Ammon's horn (tissue), 1 donor: ENCODE measurements around the gene TAF12.
A peak's percentile ranks its signal among the peaks of the same experiment; 100 is the strongest.
"Not testable (repeated sequence)": the region's sequence is repeated elsewhere in the genome, so short reads cannot be mapped to it uniquely, and the experiment has no call there.

Experiments
- DNase-seq: peaks from one replicate; pipeline ENCODE4 v3.0.0-alpha.2; 2016; ENCODE audit warnings: low spot score

TAF12 gene, protein sequence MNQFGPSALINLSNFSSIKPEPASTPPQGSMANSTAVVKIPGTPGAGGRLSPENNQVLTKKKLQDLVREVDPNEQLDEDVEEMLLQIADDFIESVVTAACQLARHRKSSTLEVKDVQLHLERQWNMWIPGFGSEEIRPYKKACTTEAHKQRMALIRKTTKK

DNA sequence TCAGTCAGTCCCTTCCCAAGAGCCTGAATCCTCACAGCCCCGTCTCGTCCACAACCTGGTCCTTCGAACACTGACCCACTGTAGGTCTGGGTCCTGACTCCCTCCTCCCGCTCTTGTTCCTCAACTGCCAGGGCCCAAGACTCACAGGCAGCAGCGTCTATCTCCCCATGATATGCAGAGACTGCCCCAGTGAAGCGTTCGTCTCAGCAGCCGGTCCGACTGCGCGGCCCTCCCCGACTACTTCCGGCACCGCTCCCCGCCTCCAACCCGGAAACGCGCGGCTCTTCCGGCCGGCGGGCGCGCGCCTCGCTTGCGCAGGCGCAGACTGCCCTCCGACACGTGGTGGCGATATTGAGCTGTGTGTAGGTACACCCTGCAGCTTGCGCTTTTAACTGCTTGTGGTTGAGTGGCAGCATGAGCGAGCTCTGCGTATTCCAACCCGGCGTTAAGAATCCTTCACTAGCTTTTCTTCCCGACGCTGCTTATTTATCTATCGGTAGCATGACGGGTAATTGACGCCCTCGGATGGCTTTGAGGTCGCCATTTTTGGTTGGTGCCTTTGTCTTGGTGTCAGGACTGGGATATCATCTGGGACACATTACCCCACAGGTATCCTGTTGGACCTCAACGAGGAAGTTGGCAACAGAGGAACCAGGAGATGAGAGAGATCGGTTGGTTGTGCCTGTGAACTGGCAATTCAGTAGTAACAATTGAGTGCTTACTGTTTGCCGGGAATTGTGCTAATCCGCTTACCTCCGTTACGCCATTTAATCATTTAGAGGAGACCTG lies at the start of gene TAF12:
Gene TAF12, minus strand, starts transcription at position 221 of the 789 bp plus-strand sequence. CDS start 20,986 bp downstream, outside the sequence.
- DNase-seq = peak; percentile 94

DNA sequence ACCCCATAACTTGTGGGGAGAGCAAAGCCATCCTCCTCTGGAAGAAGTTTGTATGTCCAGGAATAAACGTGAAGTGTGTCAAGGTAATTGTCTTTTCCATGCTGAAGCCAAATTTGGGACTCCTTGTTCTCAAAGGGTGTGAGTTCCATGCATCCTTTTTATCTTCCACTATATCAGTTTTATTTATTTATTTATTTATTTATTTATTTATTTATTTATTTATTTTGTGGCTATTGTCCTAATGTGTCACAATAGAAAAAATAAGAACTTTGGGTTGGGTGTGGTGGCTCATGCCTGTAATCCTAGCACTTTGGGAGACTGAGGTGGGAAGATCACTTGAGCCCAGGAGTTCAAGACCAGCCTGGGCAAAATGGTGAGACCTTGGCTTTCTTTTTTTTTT lies 48.8 kb upstream of the TAF12 start:
- not testable (repeated sequence) for DNase-seq

DNA sequence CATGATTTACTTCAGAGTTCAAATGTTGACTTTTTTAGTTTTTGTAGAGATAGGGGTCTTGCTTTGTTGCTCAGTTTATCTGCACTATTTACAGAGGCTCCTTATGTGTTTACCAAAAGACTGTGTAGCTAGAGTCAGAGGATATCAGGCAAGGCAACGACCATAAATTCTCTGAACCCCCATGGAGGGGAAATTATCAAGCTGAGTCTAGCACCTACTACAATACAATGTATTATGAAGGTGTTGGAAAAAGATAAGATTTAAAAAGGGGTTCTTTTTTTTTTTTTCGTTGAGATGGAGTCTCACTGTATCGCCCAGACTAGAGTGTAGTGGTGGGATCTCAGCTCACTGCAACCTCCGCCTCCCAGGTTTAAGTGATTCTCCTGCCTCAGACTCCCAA lies 42.1 kb upstream of the TAF12 start:
- no peak for DNase-seq

DNA sequence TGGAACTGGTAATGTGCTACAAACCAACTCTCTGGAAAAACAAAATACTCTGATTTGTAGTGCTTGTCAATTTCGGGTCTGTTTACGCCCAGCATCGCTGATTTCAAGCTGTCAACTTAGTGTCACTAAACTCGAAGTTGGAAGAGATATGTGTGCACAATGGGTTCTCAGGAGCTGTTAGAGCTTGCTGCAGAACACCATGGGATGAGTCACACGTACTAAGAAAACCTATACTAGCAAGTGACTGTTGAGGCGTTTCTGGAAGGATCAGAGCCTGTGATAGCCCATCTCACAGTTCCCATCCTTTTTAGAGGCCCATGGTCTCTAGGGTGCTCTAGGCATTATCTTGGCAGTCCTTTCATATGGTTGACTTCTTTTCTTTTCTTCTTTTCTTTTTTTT lies 40.0 kb upstream of the TAF12 start:
- DNase-seq = peak; percentile 11

DNA sequence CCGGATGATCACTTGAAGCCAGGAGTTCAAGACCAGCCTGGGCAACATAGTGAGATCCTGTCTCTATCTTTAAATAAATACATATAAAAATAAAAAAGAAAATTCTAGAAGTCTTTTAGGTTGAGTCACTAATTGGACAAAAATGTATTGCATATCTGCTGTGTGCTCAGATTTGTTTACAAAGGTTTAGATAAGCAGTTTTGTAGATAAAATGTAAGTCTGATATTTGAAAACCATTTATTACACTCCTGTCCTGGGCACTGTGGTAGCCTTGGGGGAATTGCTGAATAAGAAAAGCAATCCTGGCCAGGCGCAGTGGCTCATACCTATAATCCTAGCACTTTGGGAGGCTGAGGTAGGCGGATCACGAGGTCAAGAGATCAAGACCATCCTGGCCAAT lies 37.3 kb upstream of the TAF12 start:
- DNase-seq = no peak

GRCh38 chr1:28675924-28676257 lies 33.0 kb upstream of the TAF12 start:
- no peak for DNase-seq

GRCh38 chr1:28672971-28673370 lies 30.1 kb upstream of the TAF12 start:
- DNase-seq = not testable (repeated sequence)

GRCh38 chr1:28671254-28671780 lies 28.4 kb upstream of the TAF12 start:
- DNase-seq = no peak

DNA sequence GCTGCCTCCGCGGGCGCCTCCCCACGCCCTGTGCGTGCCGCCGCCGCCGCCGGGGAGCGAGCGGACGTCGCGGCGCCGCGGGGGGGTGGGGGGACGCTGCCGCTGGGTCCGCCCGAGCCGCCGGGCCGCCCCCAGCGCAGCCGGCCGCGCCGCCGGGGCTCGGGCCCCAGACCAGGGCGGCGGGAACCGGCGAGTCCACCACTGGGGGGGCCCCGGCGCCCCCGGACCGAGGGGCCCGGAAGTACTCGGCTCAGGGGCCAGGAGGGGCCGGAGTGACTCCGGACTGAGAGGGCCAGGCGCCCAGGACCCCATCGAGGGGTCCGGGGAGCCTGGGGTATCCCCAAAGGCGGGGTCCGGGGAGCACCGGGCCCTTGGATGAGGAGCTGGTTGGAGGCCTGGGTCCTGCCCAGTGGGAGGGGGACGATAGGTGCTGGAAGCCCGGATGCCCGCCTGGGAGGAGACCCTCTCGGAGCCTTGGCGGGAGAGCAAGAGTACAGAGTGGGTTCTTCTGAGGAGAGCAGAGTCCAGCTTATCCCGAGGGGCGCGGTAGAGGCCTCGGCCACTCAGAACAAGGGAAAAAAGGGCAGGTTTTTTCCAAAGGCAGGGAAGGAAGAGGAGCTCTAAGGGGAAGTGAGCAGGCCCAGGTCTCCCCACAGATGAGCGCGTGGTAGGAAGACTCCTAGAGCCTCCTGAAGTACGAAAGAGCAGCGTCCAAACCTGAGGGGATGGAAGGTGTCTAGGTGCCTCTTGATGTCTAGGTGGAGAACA lies 26.3 kb upstream of the TAF12 start:
- DNase-seq = peak; percentile 21

DNA sequence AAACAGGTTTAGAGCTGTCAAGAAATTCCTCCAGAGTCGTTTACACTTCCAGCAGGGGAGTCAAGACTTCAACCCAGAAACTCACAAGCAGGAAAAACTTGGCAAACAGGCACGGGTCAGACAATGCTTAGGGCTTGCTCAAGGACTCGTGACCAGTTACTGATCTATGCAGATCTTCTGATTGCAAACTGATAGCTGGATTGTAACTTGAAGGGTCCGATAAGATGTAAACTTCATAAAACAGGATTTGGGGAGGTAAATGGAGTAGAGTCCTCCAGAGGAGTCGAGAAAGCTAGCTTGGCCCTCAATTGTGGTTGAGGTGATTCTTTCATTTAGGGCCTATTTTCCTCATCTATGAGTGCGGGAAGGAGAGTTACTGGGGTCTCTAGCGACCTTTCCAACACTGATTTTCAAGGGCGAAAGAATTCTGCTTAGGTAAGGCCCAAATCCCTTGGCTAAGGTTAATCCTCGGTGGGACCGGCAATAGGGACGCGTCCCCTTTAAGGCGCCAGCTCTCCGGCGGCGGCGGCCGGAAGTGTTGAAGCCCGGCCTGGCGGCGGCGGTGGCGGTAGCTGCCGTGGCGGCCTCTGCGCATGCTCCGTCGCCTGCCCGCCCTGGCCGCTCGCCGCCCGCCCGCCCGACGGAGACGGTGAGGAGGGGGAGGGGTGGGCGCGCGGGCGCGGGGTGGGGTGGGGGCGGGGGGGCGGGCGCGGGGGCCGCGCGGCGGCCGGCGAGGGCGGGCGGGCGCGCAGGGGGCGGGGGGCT lies 25.5 kb upstream of the TAF12 start, which contains the start of gene GMEB1:
Gene GMEB1, plus strand, starts transcription at position 594 of the 765 bp plus-strand sequence. CDS start 14,829 bp downstream, outside the sequence.
- peak; percentile 89 for DNase-seq

- no peak for DNase-seq
Measured at GRCh38 chr1:28666806-28667205, 23.9 kb upstream of the TAF12 start.

- peak; percentile 28 for DNase-seq
Measured at GRCh38 chr1:28663871-28664470, 21.1 kb upstream of the TAF12 start.

GRCh38 chr1:28656335-28656734 lies 13.5 kb upstream of the TAF12 start:
- DNase-seq = no peak

GRCh38 chr1:28655448-28656311 lies 12.8 kb upstream of the TAF12 start:
- not testable (repeated sequence) for DNase-seq

- DNase-seq = not testable (repeated sequence)
Measured at GRCh38 chr1:28653870-28654269, 11.0 kb upstream of the TAF12 start.

GRCh38 chr1:28653063-28653462 lies 10.2 kb upstream of the TAF12 start:
- not testable (repeated sequence) for DNase-seq

- peak; percentile 95 for DNase-seq
Measured at GRCh38 chr1:28648474-28649198, 5.8 kb upstream of the TAF12 start, which contains the start of gene RNU11. Gene RNU11, plus strand, starts transcription at chr1:28648600.

DNA sequence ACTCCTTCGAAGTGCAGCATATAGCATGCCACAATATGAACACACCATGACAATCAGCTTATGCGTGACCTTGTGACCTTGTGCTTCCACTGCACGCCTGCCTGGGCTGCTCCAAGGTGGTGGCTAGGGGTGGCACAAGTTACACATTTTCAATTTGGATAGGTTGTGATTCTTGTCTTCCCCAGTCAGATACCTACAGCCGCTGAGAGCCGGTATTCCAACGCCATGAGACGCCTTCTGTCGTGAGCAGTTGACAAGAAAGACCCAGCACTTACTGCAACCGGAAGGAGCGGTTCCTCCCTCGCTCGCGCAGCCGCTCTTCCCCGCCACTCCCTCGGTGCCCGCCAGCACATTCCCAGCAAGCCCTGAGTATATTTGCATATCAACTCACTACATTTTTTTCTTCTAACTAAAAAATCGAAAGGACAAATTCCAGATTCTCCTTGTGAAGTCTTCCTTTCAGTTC lies 5.2 kb upstream of the TAF12 start:
- peak; percentile 95 for DNase-seq

- DNase-seq = no peak
Measured at GRCh38 chr1:28646040-28646439, 3.2 kb upstream of the TAF12 start.
